GM19455 (cell line): ENCODE measurements around the gene SARM1.

Experiments
- ATAC-seq: cut with Tn5 transposase; IDR thresholded peaks from one replicate; pipeline ENCODE4 v1.9.1; 2021; ENCODE audit not compliant: unreplicated experiment

Gene SARM1

DNA sequence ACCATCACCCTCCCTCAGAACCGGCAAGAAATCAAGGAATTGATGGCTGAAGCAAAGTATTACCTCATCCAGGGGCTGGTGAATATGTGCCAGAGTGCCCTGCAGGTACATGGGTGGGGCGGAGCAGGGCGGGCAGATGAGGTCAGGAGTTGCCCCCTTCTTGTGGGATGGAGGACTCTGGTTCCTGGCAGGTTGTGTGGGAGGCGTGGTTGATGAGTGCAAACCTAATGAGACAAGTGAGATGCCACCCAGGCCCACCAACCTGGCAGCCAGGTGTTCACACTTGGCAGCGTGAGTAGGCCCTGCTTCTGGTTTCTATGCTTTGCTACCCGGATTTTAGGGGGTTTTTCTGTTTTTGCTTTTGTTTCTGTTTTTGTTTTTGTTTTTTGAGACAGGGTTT is 31.1 kb upstream of the SARM1 start:
- no peak for ATAC-seq

DNA sequence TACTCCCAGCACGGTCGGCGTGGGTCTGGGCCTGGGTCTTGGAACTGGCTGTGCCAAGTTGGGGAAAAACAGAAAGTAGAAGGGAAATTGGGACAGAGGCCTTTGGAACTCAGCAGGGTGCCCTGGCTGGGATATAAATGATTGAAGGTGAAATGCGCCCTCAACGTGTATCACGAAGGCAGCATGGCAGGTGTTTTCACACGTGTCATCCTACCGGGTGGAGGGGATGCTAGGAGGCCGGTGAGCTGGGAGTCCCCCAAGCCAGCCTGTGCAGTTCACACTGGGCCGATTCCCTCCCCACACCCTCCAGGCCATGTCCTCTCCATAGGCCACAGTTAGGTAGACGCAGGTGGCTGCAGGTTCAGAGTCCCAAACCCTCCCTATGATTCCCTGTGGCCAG is 30.0 kb upstream of the SARM1 start:
- ATAC-seq, result no peak

DNA sequence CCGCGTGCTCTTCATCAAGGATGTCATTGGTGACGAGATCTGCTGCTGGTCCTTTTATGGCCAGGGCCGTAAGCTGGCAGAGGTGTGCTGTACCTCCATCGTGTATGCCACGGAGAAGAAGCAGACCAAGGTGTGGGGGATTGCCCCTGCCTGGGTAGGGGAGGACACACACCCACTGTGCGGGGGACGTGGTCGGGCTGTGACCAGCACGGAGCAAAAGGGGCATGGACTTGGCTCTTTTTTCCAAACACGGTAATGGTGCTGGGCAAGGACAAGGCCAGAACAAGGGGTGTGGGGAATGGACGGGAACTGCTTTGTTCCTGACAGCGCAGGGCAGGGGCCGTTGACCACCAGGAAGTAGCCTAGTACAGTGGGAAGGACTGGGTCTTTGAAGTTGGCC is 29.2 kb upstream of the SARM1 start:
- no peak for ATAC-seq

DNA sequence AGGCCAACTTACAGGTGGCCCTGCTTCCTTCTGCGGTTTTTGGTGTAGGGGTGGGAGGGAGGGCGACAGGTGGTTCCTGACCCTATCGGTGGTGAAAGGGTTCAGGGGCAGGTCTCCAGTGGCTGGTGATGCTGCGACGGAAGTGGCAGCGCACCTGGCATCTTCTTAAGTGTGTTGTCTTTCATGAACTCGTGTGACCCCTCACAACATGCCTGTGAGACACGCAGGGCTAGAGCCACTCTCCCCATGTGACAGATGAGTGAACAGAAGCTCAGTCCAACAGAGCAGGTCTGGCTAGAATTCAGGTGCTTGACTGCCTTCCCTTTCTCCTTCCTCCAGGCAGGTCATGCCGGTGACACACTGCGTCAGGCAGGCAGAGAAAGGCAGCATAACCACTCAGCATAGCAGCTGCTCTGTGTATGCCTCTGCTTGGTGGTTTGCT is 28.0 kb upstream of the SARM1 start:
- no peak for ATAC-seq

DNA sequence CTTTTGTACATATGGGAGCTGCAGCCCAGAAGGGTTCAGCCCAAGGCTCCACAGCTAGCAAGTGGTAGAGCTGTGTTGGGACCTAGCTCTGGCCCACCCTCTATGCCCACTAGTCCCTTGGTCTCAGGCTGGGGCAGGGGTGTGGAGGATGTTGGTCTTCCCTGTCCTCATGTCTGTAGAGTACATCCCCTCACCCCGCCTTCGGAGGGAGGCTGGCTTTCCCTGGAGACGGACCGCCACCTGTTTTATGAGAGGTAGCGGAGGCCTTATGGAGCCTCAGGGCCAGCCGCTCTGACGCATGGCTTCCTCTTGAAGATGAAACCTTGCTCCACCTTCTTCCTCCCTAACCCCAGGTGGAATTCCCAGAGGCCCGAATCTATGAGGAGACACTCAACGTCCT is 27.5 kb upstream of the SARM1 start:
- no peak for ATAC-seq

DNA sequence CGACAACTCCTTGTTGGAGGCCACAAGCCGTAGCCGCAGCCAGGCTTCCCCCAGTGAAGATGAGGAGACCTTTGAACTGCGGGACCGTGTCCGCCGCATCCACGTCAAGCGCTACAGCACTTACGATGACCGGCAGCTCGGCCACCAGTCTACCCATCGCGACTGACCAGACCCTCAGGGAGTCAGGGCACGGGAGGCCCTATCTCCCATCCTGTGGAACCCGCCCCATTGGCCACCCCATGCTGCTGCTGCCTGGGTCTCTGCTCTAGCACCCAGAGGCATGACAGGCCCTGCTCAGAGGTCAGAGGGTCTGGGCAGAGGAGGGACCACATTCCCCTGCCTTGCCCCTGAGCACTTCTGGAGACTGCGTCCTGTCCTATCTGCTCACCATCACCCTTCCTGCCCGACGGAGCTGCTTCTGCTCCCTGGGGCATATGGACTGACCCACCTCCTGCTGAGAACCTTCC is 27.0 kb upstream of the SARM1 start:
- ATAC-seq, result no peak

DNA sequence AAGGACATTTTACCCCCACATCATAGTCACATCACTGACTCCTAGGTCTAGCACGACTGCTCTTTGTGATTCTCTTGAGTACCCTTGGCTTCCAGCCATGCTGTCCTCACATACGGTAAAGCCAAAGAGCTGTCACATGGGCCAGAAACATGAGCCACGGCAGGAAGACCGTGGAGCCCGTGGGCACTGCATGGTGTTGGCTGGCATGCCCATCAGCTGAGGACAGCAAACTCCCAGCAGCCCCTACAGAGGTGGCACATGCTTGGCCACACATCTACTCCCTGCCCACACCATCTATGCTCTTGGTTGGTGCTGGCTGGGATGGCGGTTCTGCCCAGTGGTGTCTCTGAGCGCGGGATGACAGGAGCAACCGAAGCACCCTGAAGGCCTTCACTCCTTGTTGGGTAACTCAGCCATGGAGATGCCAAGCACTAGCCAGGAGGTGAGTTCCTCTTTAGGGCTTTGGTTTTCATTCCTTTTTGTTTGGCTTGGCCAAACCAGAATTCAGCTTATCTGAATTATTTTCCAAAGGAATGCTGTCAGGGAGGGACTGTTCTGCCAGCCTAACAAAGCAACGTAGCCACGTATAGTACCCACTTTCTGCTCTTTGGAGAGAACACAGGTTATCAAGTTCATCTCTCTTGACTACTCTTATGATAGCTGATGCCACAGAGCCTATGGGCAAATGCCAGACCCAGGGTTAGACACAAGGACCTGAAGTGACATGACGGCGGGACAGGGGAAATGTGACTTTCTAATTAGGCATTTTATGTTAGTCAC is 25.9 kb upstream of the SARM1 start:
- no peak for ATAC-seq

DNA sequence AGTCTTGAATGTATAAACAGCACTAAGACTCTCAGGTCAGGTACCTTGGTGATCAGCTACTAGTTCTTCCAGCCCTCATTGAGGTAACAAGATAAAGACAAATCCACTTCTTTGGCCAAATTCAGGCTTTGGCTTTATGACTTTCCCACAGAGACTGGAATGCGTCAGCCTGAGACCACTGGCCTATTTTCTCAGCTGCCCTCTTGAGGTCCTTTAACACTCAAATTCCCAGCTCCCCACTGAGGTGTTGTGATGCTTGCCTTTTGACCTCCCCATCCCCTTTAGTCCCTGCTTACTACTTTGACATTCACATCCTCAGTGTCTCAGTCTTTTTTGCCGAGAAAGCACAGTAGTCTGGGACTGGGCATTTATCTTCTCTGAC is 25.3 kb upstream of the SARM1 start:
- no peak for ATAC-seq

DNA sequence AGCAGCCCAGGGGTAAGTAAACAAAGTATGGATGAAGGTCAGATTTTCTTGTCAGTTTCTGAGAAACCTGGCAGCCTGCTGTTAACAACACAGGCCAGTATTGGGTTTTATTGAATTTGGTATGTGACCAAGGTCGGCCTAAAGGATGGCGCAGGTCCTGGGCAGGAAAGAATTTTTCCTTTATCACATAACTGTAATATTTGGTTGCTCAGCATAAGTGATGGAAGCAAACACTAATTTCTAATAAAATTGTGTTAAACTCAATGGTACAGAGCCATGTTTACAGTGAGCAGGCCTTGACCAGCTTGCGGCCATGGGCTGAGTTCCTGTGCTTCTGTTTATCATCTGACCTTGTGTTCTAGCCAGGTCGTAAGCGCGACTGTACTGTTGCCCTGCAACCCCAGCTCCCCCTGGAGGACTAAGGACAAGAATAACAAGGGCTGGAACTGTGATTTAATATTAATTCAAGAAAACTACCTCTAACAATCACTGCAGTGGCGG is 24.7 kb upstream of the SARM1 start:
- ATAC-seq, result no peak

DNA sequence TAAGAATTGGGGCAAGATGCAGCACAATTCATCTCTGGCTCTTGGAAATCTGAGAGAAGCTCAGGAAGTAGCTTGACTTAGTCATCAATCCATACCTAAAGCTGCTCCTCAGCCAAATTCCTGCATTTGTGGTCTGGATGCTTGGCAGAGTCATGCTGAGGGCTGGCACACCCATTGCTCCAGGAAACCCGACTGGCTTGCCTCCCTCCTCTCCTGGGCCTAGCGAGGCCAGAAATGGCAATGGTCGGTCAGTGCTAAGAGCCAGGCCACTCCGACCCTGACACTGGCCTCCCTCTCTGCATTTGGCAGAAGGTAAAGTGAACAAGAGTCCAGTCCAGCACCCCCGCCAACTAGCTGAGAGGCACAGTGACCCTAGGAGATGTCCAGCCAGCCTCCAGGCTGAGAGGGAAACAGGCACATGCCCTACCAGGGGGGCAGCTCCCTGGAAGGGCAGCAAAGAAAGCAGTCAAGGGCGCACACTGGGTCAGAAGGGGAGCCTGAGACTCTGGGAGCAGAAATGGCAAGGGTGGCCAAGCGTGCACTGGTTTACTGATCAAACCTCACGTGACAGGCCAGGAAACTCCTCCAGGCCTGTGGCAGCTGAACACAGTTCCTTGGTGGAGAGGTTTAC is 24.1 kb upstream of the SARM1 start:
- no peak for ATAC-seq

DNA sequence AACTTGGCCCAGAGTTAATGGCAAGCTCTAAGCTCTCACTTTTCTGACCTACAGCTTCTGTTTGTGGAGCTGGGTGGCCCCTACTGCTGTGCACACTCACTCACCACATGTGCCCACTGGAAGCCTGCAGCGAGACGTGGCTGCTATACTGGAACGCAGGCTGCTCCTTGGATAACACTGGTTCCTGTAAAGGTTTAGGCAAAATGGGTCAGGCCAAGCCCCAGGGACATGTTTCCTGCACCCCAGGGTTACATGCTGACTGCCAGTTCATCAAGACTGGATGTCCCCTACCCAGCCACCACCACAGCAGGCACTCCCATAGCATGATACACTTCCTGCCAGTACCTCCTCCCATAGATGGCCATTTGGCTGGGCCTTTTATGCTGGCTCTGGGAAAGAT is 22.5 kb upstream of the SARM1 start:
- no peak for ATAC-seq

DNA sequence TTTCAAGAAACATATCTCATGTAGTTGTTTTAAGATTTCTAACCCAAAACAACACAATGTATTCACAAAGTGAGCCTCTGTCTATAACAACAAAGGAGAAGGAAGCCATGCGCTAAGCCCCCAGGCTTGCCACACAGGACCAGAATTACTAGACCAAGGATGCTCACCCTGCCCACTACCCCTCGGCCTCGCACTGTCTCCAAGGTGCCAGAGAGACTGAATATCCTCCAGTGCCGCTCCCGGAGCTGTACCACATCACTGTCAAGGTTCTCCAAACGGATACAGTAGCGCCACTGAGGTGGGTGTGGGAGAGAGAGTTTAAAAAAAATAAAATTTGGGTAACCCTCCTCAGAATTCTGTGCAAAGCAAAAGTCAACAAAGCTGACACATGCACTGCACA is 21.2 kb upstream of the SARM1 start:
- ATAC-seq, result no peak

DNA sequence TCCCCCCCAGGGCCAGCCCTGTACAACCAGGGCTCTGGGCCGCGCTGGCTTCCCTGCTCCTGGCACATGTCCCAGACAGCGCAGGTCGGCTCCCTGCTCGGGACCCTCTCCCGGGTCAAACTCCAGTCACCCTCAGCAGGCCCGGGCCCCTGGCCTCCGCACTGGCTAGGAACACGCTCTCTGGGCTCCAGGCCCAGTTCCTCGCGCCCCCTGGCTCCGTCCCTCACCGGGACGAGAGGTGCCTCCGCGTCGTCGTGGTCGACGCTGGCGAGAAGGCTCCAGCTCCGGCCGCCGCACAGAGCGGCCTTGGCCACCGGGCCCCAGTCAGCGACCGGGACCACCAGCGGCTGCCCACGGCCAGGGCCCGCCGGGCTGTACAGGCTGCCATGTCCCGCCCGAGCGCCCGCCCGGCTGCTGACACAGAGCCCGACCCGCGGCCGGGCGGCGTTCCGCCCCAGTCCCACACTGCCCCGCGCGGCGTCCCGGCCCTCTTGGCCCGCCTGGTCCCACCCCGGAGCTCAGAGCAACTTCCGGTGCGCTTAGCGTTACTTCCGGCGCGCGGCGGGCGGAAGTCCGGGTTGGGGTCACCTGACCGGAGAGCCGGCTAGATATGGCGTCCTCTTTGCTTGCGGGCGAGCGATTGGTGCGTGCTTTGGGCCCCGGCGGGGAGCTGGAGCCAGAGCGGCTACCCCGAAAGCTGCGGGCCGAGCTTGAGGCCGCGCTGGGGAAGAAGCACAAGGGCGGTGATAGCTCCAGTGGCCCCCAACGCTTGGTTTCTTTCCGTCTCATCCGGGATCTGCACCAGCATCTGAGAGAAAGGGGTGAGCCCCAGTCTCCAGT is 14.2 kb upstream of the SARM1 start, which contains the start of gene POLDIP2:
Gene POLDIP2 (minus strand): TSS at position 467 of the 840 bp plus-strand sequence. CDS start 79 bp downstream, at position 388.
- peak; percentile 94 for ATAC-seq

DNA sequence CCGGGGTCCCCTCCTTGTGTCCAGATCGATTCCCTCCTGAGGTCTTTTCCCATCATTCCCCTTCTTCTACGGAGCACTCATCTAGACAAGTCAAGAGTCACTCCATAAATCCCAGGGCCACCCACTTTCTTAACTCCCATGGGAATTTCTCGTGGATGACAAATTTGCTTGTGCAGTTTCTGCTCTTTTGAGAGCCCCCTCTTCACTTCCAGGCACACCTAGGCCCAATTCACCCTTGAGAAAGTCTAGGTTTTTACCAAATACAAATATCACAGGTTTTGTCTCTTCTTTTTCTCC is 13.6 kb upstream of the SARM1 start:
- ATAC-seq, result no peak

DNA sequence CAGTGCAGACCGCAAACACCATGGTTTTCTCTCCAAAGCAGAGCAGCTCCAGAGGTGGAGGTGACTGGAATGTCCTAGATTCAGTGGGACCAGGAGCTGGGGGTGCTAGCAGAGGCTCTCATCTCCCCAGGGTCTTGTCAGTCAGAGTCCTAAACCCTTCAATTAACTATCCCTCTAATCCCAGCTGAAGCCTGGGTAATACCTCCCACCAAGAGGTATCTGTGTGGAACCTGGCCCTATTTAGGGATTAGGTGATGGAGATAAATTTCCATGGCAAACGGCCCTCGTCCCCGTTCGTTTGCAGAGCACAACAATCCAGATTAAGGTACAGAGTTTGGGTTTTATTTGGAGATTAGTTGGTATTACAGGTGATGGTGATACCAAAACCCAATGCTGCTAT is 8.3 kb upstream of the SARM1 start:
- no peak for ATAC-seq

DNA sequence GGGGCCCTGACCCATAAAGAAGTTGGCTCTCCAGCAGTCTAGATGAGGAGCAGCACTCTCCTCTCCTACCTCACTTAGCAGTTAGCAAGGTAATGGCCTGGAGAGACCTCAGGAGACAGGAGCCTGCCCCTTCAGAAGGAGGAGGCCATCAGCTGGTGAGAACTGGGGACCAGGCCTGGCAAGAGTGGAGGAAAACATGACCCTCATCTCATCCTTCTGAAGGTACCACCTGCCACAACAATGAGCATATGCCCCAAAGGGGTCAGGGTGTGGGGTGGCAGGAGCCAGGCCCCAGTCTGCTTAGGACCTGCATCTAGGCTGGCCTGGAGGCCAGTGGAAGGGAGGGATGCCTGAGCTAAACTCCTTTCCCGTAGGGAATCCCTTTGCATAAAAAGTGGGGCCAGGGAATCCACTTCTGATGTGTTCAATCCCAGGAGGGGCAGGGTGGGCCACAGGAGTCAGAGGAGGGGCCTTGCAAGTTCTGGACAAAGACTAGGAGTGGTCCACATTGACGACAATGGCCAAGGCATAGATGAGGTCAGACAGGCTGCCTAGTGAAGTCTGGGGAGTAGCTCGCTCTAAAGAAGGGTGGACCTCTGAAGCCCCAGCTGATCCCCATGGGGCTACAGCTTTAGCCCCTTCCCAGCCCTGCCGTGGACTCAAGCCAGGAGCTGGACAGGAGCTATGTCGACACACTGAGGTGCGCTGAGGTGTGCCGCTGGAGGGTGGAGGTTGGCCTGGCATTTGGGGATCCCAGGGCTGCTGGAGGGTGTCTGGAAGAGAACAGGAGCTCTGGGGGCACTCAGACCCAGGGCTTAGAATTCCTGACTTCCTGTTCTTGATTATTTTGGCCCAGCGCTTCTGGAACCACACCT is 7.5 kb upstream of the SARM1 start:
- ATAC-seq, result no peak

DNA sequence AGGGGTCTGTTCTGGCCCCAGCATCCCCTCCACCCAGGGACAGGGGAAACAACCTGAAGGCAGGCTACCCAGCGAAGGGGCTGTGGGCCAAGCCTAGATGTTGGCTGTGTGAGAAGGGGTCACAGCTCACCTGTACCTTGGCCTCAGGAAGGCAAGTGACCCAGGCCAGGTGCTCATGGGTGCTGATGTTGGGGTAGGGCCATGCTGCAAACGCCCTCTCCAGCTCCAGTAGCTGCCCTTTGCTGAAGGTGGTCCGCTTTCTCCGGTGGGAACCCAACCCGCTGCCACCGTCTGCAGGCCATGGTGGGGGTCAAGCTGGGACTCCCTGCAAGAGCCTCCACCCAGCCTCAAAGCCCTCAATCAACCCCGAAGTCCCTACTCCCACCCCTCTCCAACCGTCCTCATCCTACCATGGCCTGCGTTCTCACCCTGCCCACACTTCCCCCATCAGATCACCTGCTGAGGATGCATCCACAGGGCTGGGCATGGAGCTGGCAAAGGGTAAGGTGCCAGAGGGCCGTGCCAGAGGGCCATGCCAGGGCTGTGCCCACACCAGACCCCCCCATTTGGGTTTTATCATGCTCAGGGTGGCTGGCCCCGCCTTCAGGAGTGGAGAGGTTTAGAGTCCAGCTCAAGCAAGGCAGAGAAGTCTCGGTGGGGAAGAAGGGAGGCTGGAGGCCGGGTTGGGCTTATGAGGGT is 6.7 kb upstream of the SARM1 start, which contains the start of gene SEBOX:
Gene SEBOX (minus strand): TSS at position 535 of the 699 bp plus-strand sequence. CDS start 48 bp downstream, at position 487.
- no peak for ATAC-seq

DNA sequence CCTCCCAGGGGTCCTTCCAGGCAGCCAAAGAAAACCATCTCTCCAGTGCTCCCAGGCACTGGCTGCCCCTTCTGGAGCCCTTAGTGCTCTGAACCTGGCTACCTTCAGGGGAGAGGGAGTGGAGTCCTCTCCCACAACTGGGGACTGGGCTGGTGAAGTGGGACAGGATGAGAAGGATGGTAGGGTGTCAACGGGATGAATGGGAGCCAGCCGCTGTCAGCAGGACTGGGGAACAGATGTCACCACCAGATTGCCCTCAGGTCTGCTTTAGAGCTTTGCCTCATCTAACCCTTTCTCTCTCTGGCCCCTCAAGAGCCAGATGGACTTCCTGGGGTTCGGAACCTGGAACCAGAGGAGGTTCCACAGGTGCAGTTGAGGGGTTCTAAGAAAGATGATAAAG is 6.0 kb upstream of the SARM1 start:
- no peak for ATAC-seq

DNA sequence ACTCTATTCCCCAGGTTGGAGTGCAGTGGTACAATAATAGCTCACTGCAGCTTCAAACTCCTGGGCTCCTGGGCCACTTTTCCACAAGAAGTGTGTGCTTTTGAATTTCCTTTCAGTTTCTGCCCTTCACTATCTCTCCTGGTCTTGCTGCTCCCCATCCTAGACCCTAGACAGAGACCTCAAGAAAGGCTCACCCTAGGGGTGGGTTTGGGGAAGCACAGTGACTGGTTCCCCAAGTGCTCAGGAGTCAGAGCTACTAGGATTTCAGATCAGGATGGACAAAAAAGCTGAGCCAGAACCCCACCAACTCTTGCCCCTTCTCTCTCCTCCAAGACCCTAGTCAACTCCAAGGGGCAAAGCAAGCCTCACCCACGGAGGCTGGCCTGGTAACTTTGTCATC is 4.9 kb upstream of the SARM1 start:
- ATAC-seq, result no peak
